Panc1 (cell line): ENCODE measurements around the gene QPCT.

Source experiments
- CTCF ChIP-seq: fragments of 450-650 bp; IDR thresholded peaks from 2 replicates; pipeline ENCODE4 v1.5.1; 2017; ENCODE audit warnings: mild to moderate bottlenecking
- POLR2AphosphoS5 ChIP-seq: IDR thresholded peaks from 2 replicates; pipeline ENCODE4 v1.6.1; 2012; ENCODE audit warnings: mild to moderate bottlenecking, low read depth, low read length, moderate library complexity
- REST ChIP-seq, 2 experiments: IDR thresholded peaks; 2 replicates each; pipeline ENCODE4 v1.6.1; 2011 to 2012; ENCODE audit warnings: low read depth in 2 of 2, control low read depth in 1 of 2, low read length in 1 of 2, mild to moderate bottlenecking in 1 of 2, moderate library complexity in 1 of 2; ENCODE audit not compliant: insufficient read depth in 1 of 2
- SIN3A ChIP-seq: IDR thresholded peaks from 2 replicates; pipeline ENCODE4 v1.6.1; 2012; ENCODE audit warnings: low read depth, mild to moderate bottlenecking, low read length, moderate library complexity, borderline replicate concordance; ENCODE audit not compliant: insufficient read depth
- TCF7L2 ChIP-seq: IDR thresholded peaks from 2 replicates; pipeline ENCODE4 v1.6.1; 2011; ENCODE audit warnings: mild to moderate bottlenecking, low read depth, low read length, inconsistent platforms

DNA sequence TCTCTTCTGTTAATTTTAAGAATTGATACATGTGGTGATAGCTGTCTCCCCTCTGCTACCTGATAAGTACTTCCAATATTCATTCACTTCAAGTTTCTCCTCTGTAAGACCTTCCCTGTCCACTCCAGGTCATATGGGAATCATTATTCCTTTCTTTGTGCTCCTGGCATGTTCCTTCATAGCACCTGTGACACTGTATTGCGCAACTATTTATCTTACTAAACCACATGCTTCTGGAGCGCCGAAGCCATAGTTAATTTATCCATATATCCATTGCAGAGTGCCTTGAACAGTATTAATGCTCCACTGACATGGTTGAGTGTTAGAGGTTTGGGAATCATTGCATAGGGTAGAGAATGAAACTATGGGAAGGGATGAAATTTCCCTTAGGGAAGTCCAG, 11.9 kb upstream of the QPCT start:
- no peak for TF ChIP-seq REST (IDR thresholded peaks at IDR 0.05; ENCODE audit: insufficient read depth in 1 of 2, low read depth in 2 of 2, low read length in 1 of 2)
- TF ChIP-seq CTCF, result no peak
- no peak for TF ChIP-seq SIN3A
- TF ChIP-seq TCF7L2, result no peak
- TF ChIP-seq POLR2AphosphoS5, result no peak
